Lower lobe of right lung (tissue), 2 donors: ENCODE results near the gene GAB3. TPM values are rescaled to one million over a fixed set of nuclear protein-coding genes. Genes with fewer than 3 reads are reported as not detected.

Source experiments
- ATAC-seq, 2 donors: fragments of 200-7000 bp; cut with Tn5 transposase; one replicate each; pipeline ENCODE4 v1.9.1; 2020 to 2022; ENCODE audit warnings: mild to moderate bottlenecking in 2 of 2, moderate library complexity in 2 of 2
- DNase-seq: peaks from one replicate; pipeline ENCODE4 v3.0.0-alpha.2; 2020
- H3K27ac ChIP-seq: fragments of 200-600 bp; one replicate; pipeline ENCODE4 v1.8.0; 2022
- H3K27me3 ChIP-seq: fragments of 200-600 bp; one replicate; pipeline ENCODE4 v1.8.0; 2022; ENCODE audit warnings: low read depth
- H3K36me3 ChIP-seq: fragments of 200-600 bp; one replicate; pipeline ENCODE4 v1.8.0; 2022; ENCODE audit warnings: mild to moderate bottlenecking
- H3K4me1 ChIP-seq: fragments of 200-600 bp; one replicate; pipeline ENCODE4 v1.8.0; 2022
- H3K4me3 ChIP-seq: fragments of 200-600 bp; one replicate; pipeline ENCODE4 v1.8.0; 2022; ENCODE audit warnings: mild to moderate bottlenecking
- H3K9me3 ChIP-seq: fragments of 200-600 bp; one replicate; pipeline ENCODE4 v1.8.0; 2022
- intact Hi-C: fragments of 100-400 bp; cut with DNase I; formaldehyde crosslinking; loops from one replicate; pipeline ENCODE4 v1.11.0; 2022
- total RNA-seq: library from RNA; stranded (reverse); fragmentation: NEBNext Ultra II Directional; extraction: Animal tissue kit (Norgen Biotek cat#: 25700); gene quantifications from one replicate; pipeline ENCODE4 v1.2.1, GENCODE V29; 2021
- TF ChIP-seq, protein P1 (sequence below): fragments of 200-600 bp; IDR thresholded peaks from one replicate; pipeline ENCODE4 v1.8.0; 2022; ENCODE audit warnings: antibody characterized with exemption, mild to moderate bottlenecking
- donor health status: DM: no; HTN: yes; CAD: no; lungs with severe emphysema.

Gene GAB3
- total RNA-seq, 1 donor from 2014 or later: 17.4 TPM

DNA sequence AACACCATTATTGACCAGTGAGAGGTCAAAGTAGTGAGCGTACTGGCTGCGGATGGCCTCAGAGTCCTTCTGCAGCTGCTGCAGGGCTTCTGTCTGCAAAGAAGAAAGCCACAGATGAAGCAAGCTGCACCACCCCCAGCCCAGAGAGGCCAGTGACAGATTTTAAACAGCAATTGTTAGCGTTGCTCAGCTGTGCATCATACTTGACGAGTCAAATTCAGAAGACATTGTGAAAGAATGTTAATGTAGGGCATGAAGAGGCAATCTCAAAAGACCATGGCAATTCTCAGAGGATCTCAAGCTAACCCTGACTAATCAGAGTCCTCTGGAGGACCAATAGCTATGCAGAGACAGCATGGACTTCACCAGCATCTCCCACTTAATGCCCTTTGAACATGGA is 28.4 kb upstream of the GAB3 start:
- ATAC-seq: no peak
- H3K36me3 ChIP-seq: peaks cover 45% of the 10 kb centered on the region
- no peak for DNase-seq

DNA sequence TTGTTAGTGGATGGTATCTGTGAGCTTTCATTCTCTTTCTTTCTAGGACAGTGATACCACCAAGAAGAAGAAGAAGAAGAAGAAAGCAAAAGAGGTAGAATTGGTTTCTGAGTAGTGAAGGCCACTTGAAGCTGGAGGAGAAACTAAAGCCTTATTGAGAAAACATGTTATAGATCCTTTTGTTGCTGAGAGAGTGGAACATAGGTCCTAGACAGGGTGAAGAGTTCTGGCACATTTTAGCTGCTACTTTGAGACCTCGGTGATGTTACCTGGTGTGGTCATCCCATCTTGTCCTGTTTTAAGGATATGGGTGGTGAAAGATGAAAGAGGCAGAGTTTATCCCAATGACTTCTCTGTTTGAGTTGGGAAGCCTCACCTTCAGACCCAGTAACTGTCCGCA is 25.9 kb upstream of the GAB3 start:
- H3K4me1 ChIP-seq: no peaks in the 10 kb centered on the region
- ATAC-seq: no peak
- no peak for DNase-seq
- H3K36me3 ChIP-seq: peaks cover 54% of the 10 kb centered on the region
- no peaks in the 10 kb centered on the region for H3K9me3 ChIP-seq
- TF ChIP-seq, protein P1, sequence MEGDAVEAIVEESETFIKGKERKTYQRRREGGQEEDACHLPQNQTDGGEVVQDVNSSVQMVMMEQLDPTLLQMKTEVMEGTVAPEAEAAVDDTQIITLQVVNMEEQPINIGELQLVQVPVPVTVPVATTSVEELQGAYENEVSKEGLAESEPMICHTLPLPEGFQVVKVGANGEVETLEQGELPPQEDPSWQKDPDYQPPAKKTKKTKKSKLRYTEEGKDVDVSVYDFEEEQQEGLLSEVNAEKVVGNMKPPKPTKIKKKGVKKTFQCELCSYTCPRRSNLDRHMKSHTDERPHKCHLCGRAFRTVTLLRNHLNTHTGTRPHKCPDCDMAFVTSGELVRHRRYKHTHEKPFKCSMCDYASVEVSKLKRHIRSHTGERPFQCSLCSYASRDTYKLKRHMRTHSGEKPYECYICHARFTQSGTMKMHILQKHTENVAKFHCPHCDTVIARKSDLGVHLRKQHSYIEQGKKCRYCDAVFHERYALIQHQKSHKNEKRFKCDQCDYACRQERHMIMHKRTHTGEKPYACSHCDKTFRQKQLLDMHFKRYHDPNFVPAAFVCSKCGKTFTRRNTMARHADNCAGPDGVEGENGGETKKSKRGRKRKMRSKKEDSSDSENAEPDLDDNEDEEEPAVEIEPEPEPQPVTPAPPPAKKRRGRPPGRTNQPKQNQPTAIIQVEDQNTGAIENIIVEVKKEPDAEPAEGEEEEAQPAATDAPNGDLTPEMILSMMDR: no peak
- H3K27ac ChIP-seq: no peak overlapping the region
- H3K4me3 ChIP-seq: no peak overlapping the region
- intact Hi-C loops: no loop called here
- H3K27me3 ChIP-seq: no peaks in the 10 kb centered on the region

More for the DNA sequence above, 28.4 kb upstream of the GAB3 start:
- no peak overlapping the region for H3K4me3 ChIP-seq
- no peaks in the 10 kb centered on the region for H3K27me3 ChIP-seq
- no peaks in the 10 kb centered on the region for H3K4me1 ChIP-seq
- H3K27ac ChIP-seq: no peak overlapping the region
- TF ChIP-seq, protein P1: no peak
- no peaks in the 10 kb centered on the region for H3K9me3 ChIP-seq
- intact Hi-C loops: no loop called here

DNA sequence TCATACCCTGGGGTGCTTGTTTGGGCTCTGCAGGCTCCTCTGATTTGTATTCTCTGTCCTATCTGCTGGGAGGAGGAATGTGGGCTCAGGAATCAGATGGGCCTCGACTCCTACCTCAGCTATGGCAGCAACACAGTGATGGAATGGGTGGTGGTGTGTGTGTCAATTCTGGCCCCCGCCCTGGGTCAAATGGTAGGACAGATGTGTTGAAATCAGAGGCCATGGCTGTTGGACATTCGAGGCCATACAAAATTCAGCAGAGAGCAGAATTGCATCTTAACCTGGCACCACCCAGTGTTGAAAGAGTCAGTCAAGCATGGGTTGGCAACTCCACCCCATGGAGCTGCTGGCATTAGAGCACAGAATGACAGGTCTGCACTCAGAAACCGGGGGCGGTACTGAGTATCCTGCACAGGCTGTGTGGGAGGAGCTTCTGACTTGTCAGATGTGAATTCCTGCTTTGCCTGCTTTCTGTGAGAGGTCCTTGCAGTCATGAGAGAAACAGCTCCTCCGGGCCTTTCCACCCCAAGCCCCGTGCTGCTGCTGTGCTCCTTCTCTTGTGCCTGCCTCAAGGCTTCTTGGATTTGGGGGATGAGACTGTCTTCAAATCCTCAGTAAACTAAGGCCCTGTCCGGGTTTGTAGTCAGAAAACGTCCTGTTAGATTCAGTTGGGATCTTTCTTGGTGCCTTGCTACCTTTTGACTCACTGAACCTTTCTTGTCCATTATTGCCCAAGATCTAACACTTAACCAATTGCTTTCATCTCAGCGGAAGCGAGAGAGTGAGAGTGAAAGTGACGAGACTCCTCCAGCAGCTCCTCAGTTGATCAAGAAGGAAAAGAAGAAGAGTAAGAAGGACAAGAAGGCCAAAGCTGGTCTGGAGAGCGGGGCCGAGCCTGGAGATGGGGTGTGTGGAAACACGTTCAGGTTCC is 24.8 kb upstream of the GAB3 start:
- Histone ChIP-seq H3K36me3 (peaks cover 57% of the 10 kb centered on the region), H3K4me3 (no peak overlapping the region), H3K4me1 (no peaks in the 10 kb centered on the region), H3K27ac (no peak overlapping the region), H3K27me3 (no peaks in the 10 kb centered on the region), H3K9me3 (no peaks in the 10 kb centered on the region)
- ATAC-seq: peak; percentile 56 to 65
- no peak for DNase-seq
- TF ChIP-seq, protein P1: no peak
- intact Hi-C loops: no loop called here

DNA sequence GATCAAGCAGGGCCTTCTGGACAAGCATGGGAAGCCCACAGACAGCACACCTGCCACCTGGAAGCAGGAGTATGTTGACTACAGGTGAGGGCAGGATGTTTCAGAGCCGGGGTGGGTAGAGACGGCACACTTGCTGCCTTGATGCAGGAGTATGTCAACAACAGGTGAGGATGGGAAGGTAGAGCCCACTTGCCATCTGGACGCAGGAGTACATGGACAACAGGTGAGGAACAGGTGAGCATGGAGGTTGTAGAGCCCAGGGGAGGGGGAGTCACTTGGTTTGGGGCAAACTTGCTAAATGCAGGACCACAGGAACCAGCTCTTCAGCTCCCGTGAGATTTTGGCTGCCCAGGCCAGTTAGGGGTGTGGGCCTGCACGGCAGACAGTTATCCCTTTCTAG is 23.7 kb upstream of the GAB3 start:
- no peaks in the 10 kb centered on the region for H3K27me3 ChIP-seq
- intact Hi-C loops: no loop called here
- TF ChIP-seq, protein P1: no peak
- H3K9me3 ChIP-seq: no peaks in the 10 kb centered on the region
- H3K4me3 ChIP-seq: no peak overlapping the region
- ATAC-seq: no peak
- peaks cover 67% of the 10 kb centered on the region for H3K36me3 ChIP-seq
- no peak for DNase-seq
- no peak overlapping the region for H3K27ac ChIP-seq
- H3K4me1 ChIP-seq: no peaks in the 10 kb centered on the region

DNA sequence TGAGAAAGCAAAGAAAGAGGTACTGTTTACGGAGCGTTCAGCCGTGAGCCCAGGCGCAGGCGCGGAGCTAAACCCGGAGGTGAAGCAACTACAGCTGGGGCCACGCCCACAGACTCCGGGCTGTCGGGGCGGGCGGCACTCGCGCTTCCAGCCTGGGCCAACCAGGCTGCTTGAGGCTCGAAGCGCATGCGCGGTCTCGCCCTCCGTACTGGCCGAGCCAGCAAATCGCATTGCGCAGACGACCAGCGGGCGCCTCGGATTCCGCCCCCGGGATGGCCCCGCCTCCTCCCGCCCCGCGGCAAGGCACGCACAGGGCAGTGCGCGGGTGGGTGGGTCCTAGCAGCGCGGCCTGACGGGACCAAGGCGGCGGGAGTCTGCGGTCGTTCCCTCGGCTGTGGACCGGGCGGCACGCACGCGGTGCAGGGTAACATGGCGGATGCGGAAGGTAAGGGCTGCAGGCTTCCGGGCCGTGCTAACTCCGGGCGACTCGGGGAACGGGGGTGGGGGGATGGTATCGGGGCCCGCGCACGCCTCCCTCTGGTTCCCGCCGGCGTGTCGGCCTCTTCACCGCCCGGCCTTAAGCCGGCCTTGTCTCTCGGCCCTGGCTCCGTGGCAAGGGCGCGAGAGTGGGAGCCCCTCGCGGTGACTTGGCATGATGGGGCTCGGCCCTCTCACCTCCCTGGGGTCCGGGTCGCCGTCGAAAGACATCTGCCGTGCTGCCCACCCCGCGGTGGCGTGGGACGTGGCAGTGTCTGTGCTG is 11.8 kb upstream of the GAB3 start, which contains the start of gene DKC1:
Gene DKC1, plus strand, starts transcription at position 328 of the 760 bp plus-strand sequence. Its CDS starts 102 bp downstream, at position 430.
- Histone ChIP-seq H3K4me1 (no peaks in the 10 kb centered on the region), H3K27ac (peak within 1 kb of the TSS; percentile 78), H3K4me3 (peak within 1 kb of the TSS; percentile 70), H3K27me3 (no peaks in the 10 kb centered on the region), H3K36me3 (peaks cover 24% of the 10 kb centered on the region), H3K9me3 (no peaks in the 10 kb centered on the region)
- DNase-seq (peak; percentile 98), ATAC-seq (peak; percentile 98)
- TF ChIP-seq, protein P1: peak; percentile 27
- intact Hi-C loops: no loop called here
